A673 (cell line): ENCODE measurements around the gene CYP4F8. TPM values are rescaled to one million over a fixed set of nuclear protein-coding genes. Genes with fewer than 3 reads are reported as not detected.
"Not testable (repeated sequence)": the region's sequence is repeated elsewhere in the genome, so short reads cannot be mapped to it uniquely, and the experiment has no call there.

Experiments
- BruUV-seq: library from RNA; stranded (reverse); fragments of 400-500 nt; replicated peaks from 2 replicates; lab custom pipeline; 2021; lab: Mats Ljungman, UMichigan
- CTCF ChIA-PET: fragments of 300-600 bp; sonication (Branson Sonifier 250); formaldehyde crosslinking; loops from one replicate; lab custom pipeline; 2022; ENCODE audit warnings: antibody characterized with exemption; lab: Charles Lee
- POLR2A ChIA-PET: fragments of 300-600 bp; sonication (Branson Sonifier 250); formaldehyde crosslinking; loops from one replicate; lab custom pipeline; 2022; ENCODE audit warnings: antibody characterized with exemption; ENCODE audit not compliant: low non-redundant PET; lab: Charles Lee
- DNase-seq: peaks from one replicate; pipeline ENCODE4 v3.0.0-alpha.2; 2015; ENCODE audit warnings: low spot score
- H3K27ac ChIP-seq: fragments of 200-600 bp; sonication (generic); 2 replicates; pipeline ENCODE4 v1.5.1; 2016; ENCODE audit warnings: mixed run types, low read depth, mild to moderate bottlenecking, mixed read lengths, antibody characterized with exemption, low read length; ENCODE audit not compliant: poor library complexity, severe bottlenecking
- H3K27me3 ChIP-seq: fragments of 200-600 bp; sonication (generic); replicated peaks from 2 replicates; pipeline ENCODE4 v1.6.1; 2017; ENCODE audit warnings: mixed run types, low read depth, mild to moderate bottlenecking, mixed read lengths, antibody characterized with exemption, low read length; ENCODE audit not compliant: insufficient read depth, poor library complexity
- H3K36me3 ChIP-seq: fragments of 200-600 bp; sonication (generic); 2 replicates; pipeline ENCODE4 v1.6.1; 2016; ENCODE audit warnings: mixed run types, mild to moderate bottlenecking, mixed read lengths, antibody characterized with exemption, low read length; ENCODE audit not compliant: insufficient read depth, poor library complexity, severe bottlenecking
- H3K4me1 ChIP-seq: fragments of 200-600 bp; sonication (generic); 2 replicates; pipeline ENCODE4 v1.6.1; 2017; ENCODE audit warnings: mixed run types, mild to moderate bottlenecking, mixed read lengths, antibody characterized with exemption, low read length; ENCODE audit not compliant: insufficient read depth, poor library complexity, severe bottlenecking
- H3K4me3 ChIP-seq: fragments of 200-600 bp; sonication (generic); 2 replicates; pipeline ENCODE4 v1.5.1; 2016; ENCODE audit warnings: low read depth, mixed run types, mild to moderate bottlenecking, mixed read lengths, low read length; ENCODE audit not compliant: poor library complexity, severe bottlenecking
- H3K9me3 ChIP-seq: fragments of 200-600 bp; sonication (generic); 2 replicates; pipeline ENCODE4 v1.6.1; 2016; ENCODE audit warnings: mixed run types, low read depth, mild to moderate bottlenecking, mixed read lengths, antibody characterized with exemption, low read length; ENCODE audit not compliant: poor library complexity, severe bottlenecking
- EZH2 ChIP-seq: fragments of 200-600 bp; sonication (generic); IDR thresholded peaks from 2 replicates; pipeline ENCODE4 v1.6.1; 2017; ENCODE audit warnings: borderline replicate concordance, low read depth, mild to moderate bottlenecking, mixed read lengths, antibody characterized with exemption, low read length; ENCODE audit not compliant: poor library complexity, severe bottlenecking
- intact Hi-C: fragments of 100-400 bp; cut with micrococcal nuclease; formaldehyde crosslinking; loops from one replicate; pipeline ENCODE4 v1.10.0; 2022; ENCODE audit not compliant: unreplicated experiment
- total RNA-seq: library from RNA; stranded (reverse); gene quantifications from 2 replicates; pipeline ENCODE4 v1.2.3, GENCODE V29; 2021
- TF ChIP-seq, protein P1 (sequence below): fragments of 300-800, 200-600 bp; sonication (generic); conservative IDR thresholded peaks from 2 replicates; pipeline ENCODE4 v1.5.1; 2017; ENCODE audit warnings: low read depth, mild to moderate bottlenecking, antibody characterized with exemption, low read length, moderate library complexity, mixed read lengths

The CYP4F8 gene
- total RNA-seq, 1 experiment from 2014 or later, result not detected

DNA sequence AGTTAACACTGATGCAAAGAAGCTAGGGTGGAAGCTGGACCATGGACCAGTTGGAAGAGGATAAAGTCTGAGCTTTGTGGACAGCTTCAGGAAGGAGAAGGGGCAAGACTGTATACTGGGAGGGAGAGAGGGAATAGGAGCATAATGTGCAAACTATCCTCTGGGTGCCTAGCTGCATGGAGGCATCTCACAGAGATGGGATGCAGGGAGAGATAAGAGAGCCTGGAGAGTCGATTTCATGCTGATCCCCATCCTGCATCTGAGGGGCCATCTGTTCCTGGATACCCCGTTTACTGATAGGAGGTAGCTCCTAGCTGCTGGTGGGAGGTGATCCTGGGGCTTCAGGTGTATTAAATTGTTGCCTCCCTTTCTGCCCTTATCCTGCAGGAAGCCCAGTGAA lies 34.5 kb downstream of the CYP4F8 start:
- Histone ChIP-seq H3K9me3 (no peaks in the 10 kb centered on the region), H3K4me3 (no peak overlapping the region), H3K27ac (no peak overlapping the region), H3K4me1 (no peaks in the 10 kb centered on the region), H3K27me3 (peaks cover 7% of the 10 kb centered on the region), H3K36me3 (no peaks in the 10 kb centered on the region)
- ChIA-PET POLR2A (no interaction called here), CTCF (no interaction called here)
- intact Hi-C loops, result no loop called here
- TF ChIP-seq, protein P1, sequence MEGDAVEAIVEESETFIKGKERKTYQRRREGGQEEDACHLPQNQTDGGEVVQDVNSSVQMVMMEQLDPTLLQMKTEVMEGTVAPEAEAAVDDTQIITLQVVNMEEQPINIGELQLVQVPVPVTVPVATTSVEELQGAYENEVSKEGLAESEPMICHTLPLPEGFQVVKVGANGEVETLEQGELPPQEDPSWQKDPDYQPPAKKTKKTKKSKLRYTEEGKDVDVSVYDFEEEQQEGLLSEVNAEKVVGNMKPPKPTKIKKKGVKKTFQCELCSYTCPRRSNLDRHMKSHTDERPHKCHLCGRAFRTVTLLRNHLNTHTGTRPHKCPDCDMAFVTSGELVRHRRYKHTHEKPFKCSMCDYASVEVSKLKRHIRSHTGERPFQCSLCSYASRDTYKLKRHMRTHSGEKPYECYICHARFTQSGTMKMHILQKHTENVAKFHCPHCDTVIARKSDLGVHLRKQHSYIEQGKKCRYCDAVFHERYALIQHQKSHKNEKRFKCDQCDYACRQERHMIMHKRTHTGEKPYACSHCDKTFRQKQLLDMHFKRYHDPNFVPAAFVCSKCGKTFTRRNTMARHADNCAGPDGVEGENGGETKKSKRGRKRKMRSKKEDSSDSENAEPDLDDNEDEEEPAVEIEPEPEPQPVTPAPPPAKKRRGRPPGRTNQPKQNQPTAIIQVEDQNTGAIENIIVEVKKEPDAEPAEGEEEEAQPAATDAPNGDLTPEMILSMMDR, result no peak
- no peak for TF ChIP-seq EZH2
- BruUV-seq, result no TSS peak
- no peak for DNase-seq

GRCh38 chr19:15650123-15650522 lies 35.1 kb downstream of the CYP4F8 start:
- H3K4me1 ChIP-seq, DNase-seq, POLR2A ChIA-PET, H3K36me3 ChIP-seq, BruUV-seq, H3K4me3 ChIP-seq, CTCF ChIA-PET, H3K27ac ChIP-seq, H3K9me3 ChIP-seq, intact Hi-C loops: not testable (repeated sequence)
- peaks cover 13% of the 10 kb centered on the region for H3K27me3 ChIP-seq

DNA sequence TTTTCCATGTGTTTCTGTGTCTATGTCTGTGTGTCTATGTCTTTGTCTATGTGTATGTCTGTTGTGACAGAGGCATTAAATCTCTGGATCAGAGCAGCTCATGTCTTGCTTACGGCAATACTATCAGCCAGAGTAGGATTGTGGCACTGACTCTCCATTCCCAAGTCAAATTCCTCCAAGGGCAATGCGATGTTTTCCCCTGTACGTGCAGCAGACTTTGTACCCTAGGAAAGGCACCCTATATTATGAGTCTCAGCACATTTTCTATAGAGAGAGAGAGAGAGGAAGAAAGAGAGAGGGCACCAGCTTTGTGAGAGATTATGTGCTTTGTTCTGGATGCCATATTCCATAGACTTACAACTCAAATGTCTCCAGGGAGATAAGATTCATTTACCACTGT lies 36.8 kb downstream of the CYP4F8 start:
- H3K4me3 ChIP-seq, result no peak overlapping the region
- H3K9me3 ChIP-seq, result no peaks in the 10 kb centered on the region
- no TSS peak for BruUV-seq
- no peaks in the 10 kb centered on the region for H3K36me3 ChIP-seq
- DNase-seq, result no peak
- CTCF ChIA-PET, result no interaction called here
- intact Hi-C loops, result no loop called here
- H3K27ac ChIP-seq, result no peak overlapping the region
- H3K4me1 ChIP-seq, result no peaks in the 10 kb centered on the region
- TF ChIP-seq, protein P1, result no peak
- no peak for TF ChIP-seq EZH2
- peaks cover 20% of the 10 kb centered on the region for H3K27me3 ChIP-seq
- POLR2A ChIA-PET, result no interaction called here

- H3K4me1 ChIP-seq, result no peaks in the 10 kb centered on the region
- no peak for TF ChIP-seq EZH2
- TF ChIP-seq, protein P1, result no peak
- CTCF ChIA-PET, result no interaction called here
- no peak overlapping the region for H3K27ac ChIP-seq
- POLR2A ChIA-PET, result no interaction called here
- BruUV-seq, result no TSS peak
- intact Hi-C loops, result no loop called here
- no peak for DNase-seq
- no peaks in the 10 kb centered on the region for H3K36me3 ChIP-seq
- no peaks in the 10 kb centered on the region for H3K9me3 ChIP-seq
- H3K27me3 ChIP-seq, result peaks cover 24% of the 10 kb centered on the region
- H3K4me3 ChIP-seq, result no peak overlapping the region
Measured at GRCh38 chr19:15652559-15653278, 37.7 kb downstream of the CYP4F8 start.
